Gastroesophageal sphincter (tissue), 2 donors: ENCODE results near the gene ACTR3C.

Source experiments
- EP300 ChIP-seq: sonication (generic); formaldehyde crosslinking; IDR thresholded peaks from one replicate; pipeline ENCODE4 v1.6.1; 2017; ENCODE audit warnings: antibody characterized with exemption, mild to moderate bottlenecking
- POLR2AphosphoS5 ChIP-seq: sonication (generic); formaldehyde crosslinking; IDR thresholded peaks from one replicate; pipeline ENCODE4 v1.6.1; 2017; ENCODE audit warnings: antibody characterized with exemption

GRCh38 chr7:150370612-150371071, 47.3 kb upstream of the ACTR3C start:
- no peak for TF ChIP-seq EP300
- TF ChIP-seq POLR2AphosphoS5, result no peak
